GM19025 (cell line): Measurements from ENCODE around the gene A4GALT.

Experiments
- ATAC-seq: cut with Tn5 transposase; IDR thresholded peaks from one replicate; pipeline ENCODE4 v1.9.1; 2021; ENCODE audit warnings: mild to moderate bottlenecking, low read depth, moderate library complexity; ENCODE audit not compliant: unreplicated experiment

A4GALT gene

DNA sequence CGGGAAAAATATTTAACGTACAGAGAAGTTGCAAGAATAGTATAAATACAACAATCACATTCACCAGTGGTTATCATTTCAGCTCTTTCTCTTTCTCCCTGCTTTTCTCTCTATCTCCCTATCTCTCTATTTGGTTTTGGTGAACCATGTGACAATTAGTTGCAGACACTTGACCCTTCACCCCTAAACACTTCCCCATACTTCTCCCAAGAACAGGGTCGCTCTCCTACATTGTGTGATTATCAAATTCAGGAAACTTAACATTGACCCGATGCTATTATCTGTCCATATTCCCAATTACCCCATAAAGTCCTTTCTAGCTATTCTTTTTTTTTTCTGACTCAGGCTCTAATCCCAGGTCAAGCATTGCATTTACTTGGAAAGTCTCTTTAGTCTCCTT, 66.7 kb downstream of the A4GALT start:
- ATAC-seq: no peak

DNA sequence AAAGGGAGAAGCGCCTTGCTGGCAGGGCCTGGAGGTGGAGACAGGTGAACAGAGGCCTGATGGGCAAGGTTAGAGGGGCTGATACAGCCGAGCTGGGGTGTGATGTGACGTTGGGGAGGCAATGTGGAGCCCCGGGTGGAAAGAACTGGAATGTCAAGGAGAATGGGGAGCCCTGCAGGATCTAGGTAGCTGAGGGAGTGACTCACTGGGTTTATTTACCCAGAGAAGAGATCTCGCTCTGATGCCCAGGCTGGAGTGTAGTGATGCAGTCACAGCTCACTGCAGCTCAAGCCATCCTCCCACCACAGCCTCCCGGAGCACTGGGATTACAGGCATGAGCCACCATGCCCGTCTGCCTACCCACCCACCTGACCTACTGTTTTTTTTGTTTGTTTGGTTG, 69.5 kb downstream of the A4GALT start:
- no peak for ATAC-seq

DNA sequence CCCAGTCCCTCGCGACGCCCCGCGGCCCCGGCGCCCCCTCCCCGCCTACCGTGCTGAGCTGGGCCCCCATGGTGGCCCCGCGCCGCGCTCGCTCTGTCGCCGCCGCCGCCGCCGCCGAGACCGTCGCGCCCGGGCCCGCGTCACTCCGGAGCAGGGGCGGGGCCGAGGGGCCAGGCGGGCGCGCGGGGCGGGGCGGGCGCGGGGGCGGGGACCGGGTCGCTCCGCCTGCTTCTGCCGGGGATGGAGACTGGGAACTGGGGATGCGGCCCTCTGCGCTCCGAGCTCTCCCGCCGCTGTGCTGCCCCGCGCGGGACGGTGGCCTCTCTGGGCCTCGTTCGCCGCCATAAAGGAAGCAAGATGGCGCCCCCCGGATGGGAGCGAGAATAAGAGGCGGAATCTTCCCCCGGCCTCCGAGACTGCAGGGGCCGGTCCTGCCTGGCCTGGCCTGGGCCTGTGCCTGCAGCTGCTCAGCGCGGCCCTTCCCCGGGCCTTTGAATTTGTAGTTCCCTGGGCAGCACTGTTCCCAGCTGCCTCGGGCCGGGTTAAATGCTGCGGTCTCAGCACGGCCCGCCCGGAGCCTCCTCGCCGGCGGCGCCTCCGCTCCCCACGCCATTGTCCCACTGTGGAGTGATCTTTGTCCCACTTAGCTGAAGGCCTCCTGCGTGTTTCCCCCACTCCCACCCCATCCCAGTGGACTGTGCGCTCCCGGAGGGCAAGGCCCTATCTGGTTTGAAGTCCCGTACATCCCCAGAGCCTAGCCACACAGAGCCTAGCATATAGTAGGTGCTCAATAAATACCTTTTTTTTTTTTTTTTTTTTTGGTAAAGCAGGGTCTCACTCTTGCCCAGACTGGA, 71.2 kb downstream of the A4GALT start, which contains the start of gene CYB5R3:
TSS of gene CYB5R3 (minus strand) at position 147 of the 854 bp plus-strand sequence. CDS start at position 70, 77 bp downstream.
- ATAC-seq: peak; percentile 72

DNA sequence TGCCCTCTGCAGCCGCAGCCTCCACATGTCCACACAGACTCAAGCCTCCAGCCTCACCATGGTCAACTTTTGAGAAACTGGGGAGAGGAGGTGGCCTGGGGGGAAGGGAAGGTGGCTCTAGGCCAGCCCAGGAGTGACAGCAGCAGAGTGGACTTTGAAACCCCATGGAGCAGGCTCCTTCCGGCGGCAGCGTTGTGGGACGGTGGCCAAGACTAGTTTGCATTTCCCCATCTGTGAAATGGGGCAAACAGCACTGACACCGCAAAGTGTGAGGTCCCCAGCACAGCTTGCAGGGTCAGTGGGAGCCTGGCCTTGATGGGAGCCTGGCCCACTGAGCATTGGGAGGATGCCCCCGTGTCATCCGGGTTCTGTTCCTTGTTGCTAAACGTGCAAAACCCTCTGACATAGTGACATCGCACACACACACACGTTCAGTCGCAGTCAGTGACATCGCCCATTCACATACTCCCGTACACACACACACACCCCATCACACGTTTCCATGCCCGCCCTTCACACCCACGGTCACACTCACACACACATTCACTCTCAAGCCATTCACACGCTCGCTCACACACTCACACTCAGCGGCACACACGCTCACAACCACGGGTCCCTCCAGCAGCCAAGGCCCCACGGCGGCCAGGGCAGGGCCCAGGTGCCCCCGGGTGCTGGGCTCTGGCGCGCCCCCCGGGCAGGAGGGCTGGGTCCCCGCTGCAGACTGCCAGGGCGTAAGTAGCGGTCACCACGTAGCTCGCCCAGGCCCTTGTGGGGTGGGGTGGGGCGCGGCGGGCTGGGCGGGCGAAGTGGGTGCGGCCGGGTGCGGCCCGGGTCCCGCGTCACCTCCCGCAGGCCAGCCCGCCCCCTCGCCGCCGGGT, 72.1 kb downstream of the A4GALT start:
- peak; percentile 56 for ATAC-seq

DNA sequence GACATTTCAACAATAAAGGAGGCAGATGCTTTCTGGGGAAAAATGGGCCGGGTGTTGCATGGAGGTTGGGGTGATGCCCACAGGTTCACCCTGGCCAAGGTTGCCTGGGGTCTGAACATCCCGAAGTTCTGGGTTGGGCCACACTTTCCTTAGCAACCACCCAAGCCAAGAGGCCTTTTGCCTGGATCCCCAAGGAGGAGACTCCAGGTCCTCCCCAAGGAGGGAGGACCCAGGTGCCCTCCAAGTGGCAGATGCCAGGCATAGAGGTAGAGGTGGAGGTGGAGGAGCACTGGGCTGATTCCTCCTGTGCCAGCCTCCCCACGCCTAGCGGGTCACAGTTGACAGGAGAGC, 72.7 kb downstream of the A4GALT start:
- ATAC-seq: no peak

DNA sequence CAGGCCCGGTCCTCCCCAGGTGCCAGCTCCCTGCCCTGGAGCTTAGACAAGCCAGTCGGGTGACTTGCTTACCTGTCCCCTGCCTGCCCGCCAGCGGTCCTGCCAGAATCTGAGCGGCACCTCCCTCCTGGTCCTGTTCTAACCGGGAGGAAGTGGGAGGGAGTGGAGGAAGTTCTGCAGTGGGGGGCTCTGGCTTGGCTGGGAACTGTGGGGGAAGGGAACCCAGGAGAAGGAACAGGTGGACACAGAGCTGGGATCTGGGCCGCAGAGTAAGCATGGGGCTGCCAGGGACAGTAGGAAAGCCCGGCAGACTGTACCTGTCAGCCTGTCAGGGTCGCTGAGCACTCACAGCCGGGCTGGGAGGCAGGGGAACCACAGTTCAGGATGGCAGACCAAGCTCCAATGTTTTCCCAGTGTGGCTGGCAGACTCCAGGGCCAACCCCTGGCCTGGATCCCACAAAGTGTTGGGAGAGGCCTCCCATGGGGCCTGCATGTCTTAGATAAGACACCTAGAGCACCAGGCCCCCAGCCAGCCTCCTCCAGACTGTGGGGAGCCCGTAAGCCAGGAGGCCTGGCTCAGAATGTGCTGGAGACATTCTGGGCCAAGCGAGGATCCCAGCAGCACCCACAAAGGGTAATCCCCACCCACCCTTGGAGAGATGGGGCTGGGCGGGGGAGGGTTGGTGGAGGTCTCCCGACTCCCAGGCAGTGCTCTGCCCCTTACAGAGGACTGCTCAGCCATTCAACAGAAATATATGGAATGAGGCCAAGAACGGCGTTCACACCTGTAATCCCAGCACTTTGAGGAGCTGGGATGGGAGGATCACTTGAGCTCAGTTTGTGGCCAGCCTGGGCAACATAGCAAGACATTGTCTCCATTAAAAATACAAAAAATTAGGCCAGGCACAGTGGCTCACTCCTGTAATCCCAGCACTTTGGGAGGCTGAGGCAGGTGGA, 73.8 kb downstream of the A4GALT start:
- no peak for ATAC-seq

DNA sequence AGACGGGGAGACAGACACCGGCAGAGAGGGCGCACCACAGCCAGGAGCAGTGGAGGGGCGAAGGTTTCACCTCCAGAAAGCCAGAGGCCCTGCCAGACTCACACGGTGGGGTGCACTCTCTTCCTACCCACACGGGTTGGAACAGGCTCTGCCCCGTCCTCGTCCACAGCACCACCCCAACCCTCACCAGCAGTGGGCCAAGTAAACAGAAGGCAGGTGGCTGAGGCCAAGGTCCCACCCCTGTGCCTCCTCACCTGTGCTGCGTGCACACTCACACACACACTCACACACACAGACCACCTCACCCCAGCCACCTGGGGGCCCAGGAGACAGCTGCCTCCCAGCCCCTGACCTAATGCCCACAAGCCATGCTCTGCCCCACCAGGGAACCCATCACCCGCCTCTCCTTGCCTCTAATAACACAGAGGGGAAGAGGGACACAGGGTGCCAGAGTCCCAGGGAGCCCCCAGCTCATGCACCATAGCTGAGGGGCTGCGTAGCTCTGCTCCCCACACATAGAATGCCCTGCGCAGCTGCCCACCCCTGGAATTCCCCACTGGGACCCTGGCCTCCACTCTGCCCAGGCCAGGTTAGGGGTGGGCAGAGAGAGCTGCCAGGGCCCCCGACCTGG, 74.6 kb downstream of the A4GALT start:
- no peak for ATAC-seq

DNA sequence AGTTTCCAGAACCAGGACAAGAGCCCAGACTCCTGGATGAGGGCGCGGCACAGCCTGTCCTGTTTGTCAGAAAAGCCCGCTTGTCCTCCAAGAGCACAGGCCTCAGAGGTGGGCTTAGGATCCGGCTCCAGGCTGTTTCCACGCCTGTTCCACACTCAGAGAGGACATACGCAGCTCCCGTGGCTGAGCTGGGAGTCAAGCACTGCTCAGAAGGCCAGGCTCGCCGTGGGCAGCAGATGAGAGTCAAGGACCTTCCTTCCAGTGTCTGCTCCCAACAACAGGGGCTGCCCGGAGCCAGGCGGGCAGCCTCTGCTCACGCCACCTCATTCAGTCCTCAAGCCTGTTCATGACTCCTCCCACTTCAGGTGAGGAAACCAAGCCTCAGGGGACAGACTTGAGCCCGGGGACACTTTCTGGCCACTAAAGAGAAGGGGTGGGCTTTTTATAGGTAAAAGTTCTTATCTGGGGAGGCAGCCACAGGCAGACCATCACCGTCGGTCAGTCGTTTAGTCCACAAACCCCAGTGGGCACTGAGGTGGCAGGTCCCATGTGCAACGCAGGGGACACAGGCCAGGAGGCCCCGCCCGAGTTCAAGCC, 75.2 kb downstream of the A4GALT start:
- no peak for ATAC-seq

DNA sequence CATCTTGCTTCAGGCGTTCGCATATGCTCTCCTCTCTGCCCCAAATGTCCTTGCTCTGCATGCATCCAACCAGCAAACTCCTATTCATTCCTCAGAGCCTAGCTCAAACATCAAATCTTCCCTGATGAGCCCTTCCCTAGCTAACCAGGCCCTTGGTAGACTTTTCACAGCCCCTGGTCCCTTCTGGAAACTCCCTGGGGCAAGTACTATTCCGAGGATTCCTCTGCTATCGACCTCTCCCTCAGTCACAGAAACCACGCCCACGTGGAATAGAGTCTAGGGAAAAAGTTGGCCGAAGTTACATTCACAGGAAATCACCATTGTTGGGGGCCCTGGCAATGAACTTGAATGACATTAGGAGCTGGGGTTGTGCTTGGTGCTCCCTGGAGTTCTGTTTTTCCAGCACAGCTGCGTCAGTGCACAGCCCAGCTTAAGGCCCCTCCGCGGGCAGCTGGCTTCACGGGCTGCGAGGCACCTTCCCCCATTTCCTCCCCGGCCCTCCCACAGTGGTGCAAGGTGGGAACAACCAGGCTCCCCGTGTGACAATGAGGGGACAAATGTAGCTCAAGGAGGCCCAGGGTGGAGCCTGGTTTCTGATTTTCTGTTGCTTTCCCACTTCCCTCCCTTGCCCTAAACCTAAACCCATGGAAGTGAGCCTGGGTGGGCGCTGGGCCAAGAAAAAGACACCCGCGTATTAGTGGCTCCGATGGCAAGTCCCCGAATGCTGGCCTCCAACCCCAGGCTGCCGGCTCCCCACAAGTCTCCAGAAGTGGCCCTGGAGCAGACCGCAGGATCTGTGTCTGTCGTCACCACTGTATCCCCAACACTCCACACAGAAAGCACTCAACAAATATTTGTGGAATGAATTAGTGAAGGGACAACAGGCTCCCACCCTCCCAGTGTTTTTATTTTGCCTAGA, 76.0 kb downstream of the A4GALT start:
- no peak for ATAC-seq

DNA sequence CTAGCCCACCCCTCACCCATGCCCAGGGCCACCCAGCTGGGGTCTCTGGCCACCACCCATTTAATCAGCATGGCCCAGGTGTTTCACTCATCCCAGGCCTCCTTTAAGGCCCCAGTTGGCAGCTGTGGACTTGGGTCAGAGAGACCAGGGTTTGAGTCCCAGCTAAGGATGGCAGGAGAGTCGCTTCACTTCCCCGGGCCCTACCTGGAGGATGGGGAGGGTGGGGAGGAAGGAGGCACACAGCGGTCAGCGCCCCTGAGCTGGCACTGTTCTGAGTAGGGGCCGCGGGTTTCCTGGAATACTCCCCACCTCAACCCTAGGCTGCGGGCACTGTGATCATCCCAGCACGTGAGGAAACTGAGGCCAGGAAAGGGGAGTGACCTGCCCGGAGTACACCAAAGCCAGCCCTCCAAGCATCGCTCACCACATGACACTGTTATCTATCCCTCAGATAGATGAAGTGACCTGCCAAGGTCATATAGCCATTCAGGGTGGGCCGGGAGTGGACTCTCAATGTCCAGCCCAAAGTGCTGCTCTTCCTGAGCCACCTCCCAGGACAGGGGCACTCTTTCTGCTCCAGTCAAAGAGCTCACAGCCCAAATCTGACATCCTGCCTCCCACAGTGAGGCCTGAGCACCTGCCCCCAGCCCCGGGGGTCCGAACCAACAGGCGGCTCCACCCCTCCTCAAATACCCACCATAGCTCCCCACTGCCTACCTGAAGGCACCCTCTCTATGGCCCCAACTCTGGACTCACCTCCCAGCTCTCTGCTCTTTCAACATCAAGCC, 76.8 kb downstream of the A4GALT start:
- ATAC-seq: no peak

DNA sequence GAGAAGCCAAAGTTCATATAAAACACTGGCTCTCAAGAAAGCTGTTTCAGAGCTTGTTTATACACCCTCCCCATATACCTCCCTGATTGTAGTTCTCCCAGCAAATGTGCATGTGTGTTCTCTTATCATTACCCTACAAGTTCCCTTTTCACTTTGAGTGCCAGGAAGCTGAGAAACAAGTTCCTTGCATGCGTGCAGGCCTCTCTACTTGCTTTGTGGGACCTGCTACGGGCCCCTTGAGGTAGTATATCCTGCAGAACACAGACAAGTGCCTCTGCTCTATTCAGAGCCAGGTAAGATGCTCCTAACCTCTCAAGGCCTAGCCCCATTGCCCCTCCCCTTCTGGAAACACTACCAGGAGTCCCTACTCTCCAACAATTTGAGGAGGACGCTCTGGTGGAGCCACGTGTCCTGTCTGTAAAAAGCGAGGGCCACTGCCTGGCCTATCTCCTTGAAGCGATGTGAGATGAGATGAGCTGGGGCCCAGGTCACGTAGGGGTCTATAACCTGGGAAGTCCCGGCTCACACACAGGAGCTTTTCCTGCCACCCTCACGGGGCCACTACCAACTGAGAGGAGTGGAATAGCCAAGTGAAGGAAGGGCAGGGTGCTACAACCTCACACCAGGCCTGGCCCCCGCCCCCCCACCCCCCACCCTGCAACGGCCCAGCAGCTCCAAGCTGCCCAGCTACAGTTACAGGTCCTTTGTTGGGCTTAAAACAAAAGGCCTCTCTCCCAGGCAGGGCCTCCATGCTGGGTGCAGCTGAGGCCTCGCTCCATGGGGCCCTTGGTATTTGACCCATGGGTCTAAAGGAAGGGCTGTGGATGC, 77.7 kb downstream of the A4GALT start:
- no peak for ATAC-seq
